GM18505 (cell line): ENCODE data around the gene SF3A1.

Experiments used
- ATAC-seq: cut with Tn5 transposase; IDR thresholded peaks from one replicate; pipeline ENCODE4 v1.9.1; 2021; ENCODE audit not compliant: unreplicated experiment
- POLR2A ChIP-seq: IDR thresholded peaks from 4 replicates; pipeline ENCODE4 v1.6.1; 2011; ENCODE audit warnings: borderline replicate concordance; ENCODE audit not compliant: insufficient read depth, insufficient read length; ENCODE audit errors: extremely low read depth

Gene SF3A1

GRCh38 chr22:30285176-30285845 is 71.4 kb downstream of the SF3A1 start:
- no peak for TF ChIP-seq POLR2A
- no peak for ATAC-seq

- no peak for TF ChIP-seq POLR2A
- no peak for ATAC-seq
These were observed 72.0 kb downstream of the SF3A1 start for GRCh38 chr22:30284666-30285065.

DNA sequence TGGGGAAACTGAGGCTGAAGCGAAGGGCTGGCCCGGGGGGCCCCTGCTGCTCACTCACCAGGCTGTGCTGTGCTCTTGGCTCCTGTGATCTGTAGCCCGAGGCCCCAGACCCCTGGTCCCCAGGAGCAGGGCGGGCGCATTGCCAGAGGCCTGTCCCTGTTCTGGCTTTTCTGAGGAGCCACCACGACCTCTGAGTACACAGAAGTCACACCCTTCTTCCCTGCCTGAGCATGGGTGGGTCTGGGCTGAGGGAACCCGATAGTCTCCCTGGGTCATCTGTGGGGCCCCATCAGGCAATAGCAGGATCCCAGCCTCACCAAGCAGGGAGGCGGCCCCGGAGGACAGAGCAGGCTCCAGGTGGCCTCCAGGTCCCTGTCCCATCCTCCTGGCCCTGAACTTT is 72.5 kb downstream of the SF3A1 start:
- no peak for ATAC-seq
- no peak for TF ChIP-seq POLR2A

GRCh38 chr22:30283342-30283741 is 73.4 kb downstream of the SF3A1 start:
- no peak for ATAC-seq
- TF ChIP-seq POLR2A = no peak

DNA sequence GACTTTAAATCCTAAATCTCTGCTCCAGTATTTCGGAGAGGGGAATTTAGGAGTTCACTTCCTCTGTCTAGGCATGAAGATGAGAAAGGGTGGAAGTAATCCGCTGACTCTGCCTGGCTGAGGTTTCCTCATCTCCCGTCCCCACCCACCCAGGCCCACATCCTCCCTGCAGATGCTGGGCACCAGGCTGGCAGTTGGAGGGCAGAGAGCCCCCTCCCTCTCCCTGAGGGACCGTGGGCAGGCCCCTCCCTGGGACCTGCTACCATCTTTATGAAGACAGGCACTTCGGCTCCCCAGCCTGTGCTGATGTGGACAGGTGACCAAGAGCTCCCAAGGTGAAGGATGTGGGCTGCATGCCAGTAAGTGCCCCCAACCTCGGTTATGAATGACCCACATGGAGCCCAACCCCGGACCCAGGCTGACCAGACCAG is 74.1 kb downstream of the SF3A1 start:
- ATAC-seq = no peak
- no peak for TF ChIP-seq POLR2A
